ENCODE data around the gene LRRC56. TPM values are rescaled to one million over a fixed set of nuclear protein-coding genes. Genes with fewer than 3 reads are reported as not detected.

Gene LRRC56
- total RNA-seq, 2 donors from 2014 or later, result 1.9 to 9.1 TPM

GRCh38 chr11:545171-545570, 7.8 kb downstream of the LRRC56 start:
- Histone ChIP-seq H3K4me1 (replicated peaks) (no peaks in the 10 kb centered on the region), H3K27ac (no peak overlapping the region), H3K27me3 (replicated peaks; ENCODE audit: insufficient read depth) (no peaks in the 10 kb centered on the region), H3K9me3 (no peaks in the 10 kb centered on the region), H3K36me3 (no peaks in the 10 kb centered on the region), H3K4me3 (no peak overlapping the region)
- intact Hi-C loops (cut with DNase I), result no loop called here
- no peak for DNase-seq (ENCODE audit: low spot score)
- TF ChIP-seq POLR2A (IDR thresholded peaks at IDR 0.05) (no peak), CTCF (IDR thresholded peaks at IDR 0.05) (no peak), POLR2AphosphoS5 (IDR thresholded peaks at IDR 0.05) (no peak)
- WGBS, result 85% methylated on average over 11 of the region's 11 CpGs

GRCh38 chr11:548700-549603, 11.6 kb downstream of the LRRC56 start:
- Histone ChIP-seq H3K4me1 (replicated peaks) (no peaks in the 10 kb centered on the region), H3K4me3 (no peak overlapping the region), H3K27ac (no peak overlapping the region), H3K27me3 (replicated peaks; ENCODE audit: insufficient read depth) (no peaks in the 10 kb centered on the region), H3K9me3 (no peaks in the 10 kb centered on the region), H3K36me3 (no peaks in the 10 kb centered on the region)
- 84% methylated on average over 30 of the region's 32 CpGs for WGBS
- intact Hi-C loops (cut with DNase I), result no loop called here
- DNase-seq (ENCODE audit: low spot score), result no peak
- no peak for TF ChIP-seq POLR2A (IDR thresholded peaks at IDR 0.05)
- TF ChIP-seq CTCF (IDR thresholded peaks at IDR 0.05), result no peak
- TF ChIP-seq POLR2AphosphoS5 (IDR thresholded peaks at IDR 0.05), result no peak

- WGBS, result 93% methylated on average over 25 of the region's 25 CpGs
- Histone ChIP-seq H3K4me1 (replicated peaks) (peaks cover 8% of the 10 kb centered on the region), H3K4me3 (no peak overlapping the region), H3K27ac (no peak overlapping the region), H3K36me3 (no peaks in the 10 kb centered on the region), H3K9me3 (no peaks in the 10 kb centered on the region), H3K27me3 (replicated peaks; ENCODE audit: insufficient read depth) (no peaks in the 10 kb centered on the region)
- no peak for TF ChIP-seq POLR2A (IDR thresholded peaks at IDR 0.05)
- no peak for TF ChIP-seq CTCF (IDR thresholded peaks at IDR 0.05)
- TF ChIP-seq POLR2AphosphoS5 (IDR thresholded peaks at IDR 0.05), result no peak
- no peak for DNase-seq (ENCODE audit: low spot score)
- intact Hi-C loops (cut with DNase I), result no loop called here
Measured at GRCh38 chr11:550021-550745, 12.9 kb downstream of the LRRC56 start.

GRCh38 chr11:550746-551085, 13.4 kb downstream of the LRRC56 start:
- intact Hi-C loops (cut with DNase I), result no loop called here
- Histone ChIP-seq H3K27ac (no peak overlapping the region), H3K36me3 (no peaks in the 10 kb centered on the region), H3K4me3 (no peak overlapping the region), H3K27me3 (replicated peaks; ENCODE audit: insufficient read depth) (no peaks in the 10 kb centered on the region), H3K9me3 (no peaks in the 10 kb centered on the region), H3K4me1 (replicated peaks) (peaks cover 12% of the 10 kb centered on the region)
- DNase-seq (ENCODE audit: low spot score), result no peak
- TF ChIP-seq POLR2A (IDR thresholded peaks at IDR 0.05) (no peak), CTCF (IDR thresholded peaks at IDR 0.05) (no peak), POLR2AphosphoS5 (IDR thresholded peaks at IDR 0.05) (no peak)
- WGBS, result 84% methylated on average over 5 of the region's 5 CpGs
